ENCODE results near the gene CH25H. TPM values are rescaled to one million over a fixed set of nuclear protein-coding genes. Genes with fewer than 3 reads are reported as not detected.
"Not testable (repeated sequence)": the region's sequence is repeated elsewhere in the genome, so short reads cannot be mapped to it uniquely, and the experiment has no call there.

The CH25H gene
- total RNA-seq, 1 donor from 2014 or later = not detected

DNA sequence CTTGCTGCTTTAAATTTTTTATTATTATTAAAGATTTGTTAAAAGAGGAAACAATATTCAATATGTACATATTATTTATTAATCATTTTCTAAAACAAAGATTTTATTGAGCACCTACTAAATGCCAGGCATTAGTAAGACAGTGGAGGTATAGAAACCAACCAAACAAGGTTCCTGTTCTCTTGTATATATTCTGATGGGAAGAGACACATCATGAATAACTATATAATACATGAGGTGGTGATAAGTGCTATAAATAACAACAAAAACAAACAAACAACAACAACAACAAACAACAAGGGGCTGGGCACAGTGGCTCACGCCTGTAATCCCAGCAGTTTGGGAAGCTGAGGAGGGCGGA, 45.1 kb upstream of the CH25H start:
- Histone ChIP-seq H3K4me3 (no peak overlapping the region), H3F3A (ENCODE audit: low read depth) (peaks cover 3% of the 10 kb centered on the region), H3K36me3 (no peaks in the 10 kb centered on the region), H3K4me1 (no peaks in the 10 kb centered on the region), H3K9me3 (ENCODE audit: low read depth) (no peaks in the 10 kb centered on the region), H3K4me2 (peak overlapping the region; percentile 83), H2AFZ (replicated peaks) (no peak overlapping the region), H3K9ac (no peak overlapping the region), H3K27ac (no peak overlapping the region), H3K27me3 (peaks cover 14% of the 10 kb centered on the region), H3K79me2 (ENCODE audit: low read depth) (no peaks in the 10 kb centered on the region), H4K20me1 (ENCODE audit: low read depth) (no peaks in the 10 kb centered on the region)
- no peak for TF ChIP-seq EZH2 (IDR thresholded peaks at IDR 0.05)
- TF ChIP-seq EZH2phosphoT487 (IDR thresholded peaks at IDR 0.05) = no peak
- H3K4me1 Mint-ChIP-seq = peaks cover 8% of the 10 kb centered on the region
- peaks cover 8% of the 10 kb centered on the region for H3K27me3 Mint-ChIP-seq (ENCODE audit: insufficient read depth, low read depth)
- peaks cover 6% of the 10 kb centered on the region for H3K36me3 Mint-ChIP-seq
- H3K4me3 Mint-ChIP-seq = peak overlapping the region; percentile 87
- no peak for DNase-seq (ENCODE audit: low spot score)
- H3K27ac Mint-ChIP-seq = no peak overlapping the region
- peaks cover 20% of the 10 kb centered on the region for H3K9me3 Mint-ChIP-seq

- Mint-ChIP-seq H3K4me1 (peaks cover 8% of the 10 kb centered on the region), H3K4me3 (peak within 1 kb of the TSS; percentile 87), H3K9me3 (peaks cover 20% of the 10 kb centered on the region), H3K27ac (no peak within 1 kb of the TSS), H3K27me3 (ENCODE audit: insufficient read depth, low read depth) (peaks cover 8% of the 10 kb centered on the region), H3K36me3 (peaks cover 6% of the 10 kb centered on the region)
- Histone ChIP-seq H4K20me1 (ENCODE audit: low read depth) (no peaks in the 10 kb centered on the region), H3K79me2 (ENCODE audit: low read depth) (no peaks in the 10 kb centered on the region), H3K27ac (no peak within 1 kb of the TSS), H3K36me3 (no peaks in the 10 kb centered on the region), H2AFZ (replicated peaks) (peak within 1 kb of the TSS; percentile 89), H3K4me2 (peak within 1 kb of the TSS; percentile 83), H3K9ac (no peak within 1 kb of the TSS), H3K9me3 (ENCODE audit: low read depth) (no peaks in the 10 kb centered on the region), H3F3A (ENCODE audit: low read depth) (peaks cover 3% of the 10 kb centered on the region), H3K4me3 (peak within 1 kb of the TSS; percentile 70), H3K4me1 (no peaks in the 10 kb centered on the region), H3K27me3 (peaks cover 14% of the 10 kb centered on the region)
- DNase-seq (ENCODE audit: low spot score) = peak; percentile 97
- TF ChIP-seq EZH2phosphoT487 (IDR thresholded peaks at IDR 0.05) (no peak), EZH2 (IDR thresholded peaks at IDR 0.05) (no peak)
- TF ChIP-seq, protein P1, sequence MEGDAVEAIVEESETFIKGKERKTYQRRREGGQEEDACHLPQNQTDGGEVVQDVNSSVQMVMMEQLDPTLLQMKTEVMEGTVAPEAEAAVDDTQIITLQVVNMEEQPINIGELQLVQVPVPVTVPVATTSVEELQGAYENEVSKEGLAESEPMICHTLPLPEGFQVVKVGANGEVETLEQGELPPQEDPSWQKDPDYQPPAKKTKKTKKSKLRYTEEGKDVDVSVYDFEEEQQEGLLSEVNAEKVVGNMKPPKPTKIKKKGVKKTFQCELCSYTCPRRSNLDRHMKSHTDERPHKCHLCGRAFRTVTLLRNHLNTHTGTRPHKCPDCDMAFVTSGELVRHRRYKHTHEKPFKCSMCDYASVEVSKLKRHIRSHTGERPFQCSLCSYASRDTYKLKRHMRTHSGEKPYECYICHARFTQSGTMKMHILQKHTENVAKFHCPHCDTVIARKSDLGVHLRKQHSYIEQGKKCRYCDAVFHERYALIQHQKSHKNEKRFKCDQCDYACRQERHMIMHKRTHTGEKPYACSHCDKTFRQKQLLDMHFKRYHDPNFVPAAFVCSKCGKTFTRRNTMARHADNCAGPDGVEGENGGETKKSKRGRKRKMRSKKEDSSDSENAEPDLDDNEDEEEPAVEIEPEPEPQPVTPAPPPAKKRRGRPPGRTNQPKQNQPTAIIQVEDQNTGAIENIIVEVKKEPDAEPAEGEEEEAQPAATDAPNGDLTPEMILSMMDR (IDR thresholded peaks at IDR 0.05) = no peak
These were observed 44.5 kb upstream of the CH25H start, which contains the start of gene LIPA for GRCh38 chr10:89251409-89252224. TSS of gene LIPA (minus strand) at chr10:89251775. CDS start at chr10:89247648, 4,127 bp downstream.

DNA sequence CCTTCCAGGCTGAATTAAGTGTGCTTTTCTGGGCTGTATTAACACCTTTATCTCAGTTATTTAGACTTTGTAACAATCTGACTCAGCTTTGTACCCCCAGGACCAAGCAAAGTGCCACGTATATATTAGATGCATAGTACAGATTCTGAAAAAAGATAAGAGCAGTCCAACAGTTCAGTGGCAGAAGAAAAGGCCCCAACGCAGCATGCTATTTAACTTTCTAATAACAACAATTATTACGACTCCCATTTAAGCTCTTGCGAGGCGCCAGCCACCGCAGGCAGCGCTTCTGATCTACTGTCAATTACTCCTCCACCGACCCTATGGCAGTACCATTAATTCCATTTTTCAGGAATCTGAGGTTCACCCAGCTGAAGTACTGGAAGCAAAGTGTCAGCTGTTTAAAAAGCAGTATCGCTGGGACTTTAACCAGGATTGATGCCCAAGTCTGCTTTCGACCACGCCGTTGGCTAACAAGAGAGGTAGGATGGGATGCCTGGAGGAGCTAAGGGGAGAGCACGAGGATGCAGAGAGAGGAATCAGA, 43.8 kb upstream of the CH25H start:
- Mint-ChIP-seq H3K27ac (no peak overlapping the region), H3K9me3 (peaks cover 20% of the 10 kb centered on the region), H3K4me1 (peaks cover 10% of the 10 kb centered on the region), H3K4me3 (peak overlapping the region; percentile 87), H3K36me3 (peaks cover 6% of the 10 kb centered on the region), H3K27me3 (ENCODE audit: insufficient read depth, low read depth) (peaks cover 8% of the 10 kb centered on the region)
- peaks cover 4% of the 10 kb centered on the region for H3K4me1 ChIP-seq
- peak overlapping the region; percentile 89 for H2AFZ ChIP-seq (replicated peaks)
- peak overlapping the region; percentile 83 for H3K4me2 ChIP-seq
- H3K9ac ChIP-seq = no peak overlapping the region
- H3K27me3 ChIP-seq = peaks cover 14% of the 10 kb centered on the region
- H3K36me3 ChIP-seq = no peaks in the 10 kb centered on the region
- DNase-seq (ENCODE audit: low spot score) = no peak
- no peaks in the 10 kb centered on the region for H3K9me3 ChIP-seq (ENCODE audit: low read depth)
- H4K20me1 ChIP-seq (ENCODE audit: low read depth) = no peaks in the 10 kb centered on the region
- H3F3A ChIP-seq (ENCODE audit: low read depth) = peaks cover 3% of the 10 kb centered on the region
- TF ChIP-seq, protein P1 (IDR thresholded peaks at IDR 0.05) = no peak
- TF ChIP-seq EZH2 (IDR thresholded peaks at IDR 0.05) (no peak), EZH2phosphoT487 (IDR thresholded peaks at IDR 0.05) (no peak)
- H3K4me3 ChIP-seq = peak overlapping the region; percentile 70
- no peaks in the 10 kb centered on the region for H3K79me2 ChIP-seq (ENCODE audit: low read depth)
- H3K27ac ChIP-seq = no peak overlapping the region

GRCh38 chr10:89248990-89249389, 41.9 kb upstream of the CH25H start:
- peaks cover 23% of the 10 kb centered on the region for H3K27me3 ChIP-seq

DNA sequence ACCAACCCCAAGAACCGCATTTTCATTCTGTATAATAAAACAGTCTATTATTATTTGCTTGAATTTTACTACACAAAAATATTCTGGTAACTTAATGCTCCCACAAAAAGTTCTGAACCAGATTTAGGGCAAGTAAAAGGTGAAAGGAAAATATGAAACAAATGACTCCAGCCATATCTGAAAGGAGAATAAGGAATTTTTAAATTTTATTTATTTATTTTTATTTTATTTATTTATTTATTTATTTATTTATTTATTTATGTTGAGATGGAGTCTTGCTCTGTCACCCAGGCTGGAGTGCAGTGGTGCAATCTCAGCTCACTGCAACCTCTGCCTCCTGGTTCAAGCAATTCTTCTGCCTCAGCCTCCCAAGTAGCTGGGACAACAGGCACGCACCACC, 40.5 kb upstream of the CH25H start:
- H3K27me3 Mint-ChIP-seq (ENCODE audit: insufficient read depth, low read depth); H2AFZ ChIP-seq (replicated peaks); H3F3A ChIP-seq (ENCODE audit: low read depth); H3K9me3 Mint-ChIP-seq; H3K9ac ChIP-seq; H3K79me2 ChIP-seq (ENCODE audit: low read depth); H3K4me2 ChIP-seq; H3K27ac ChIP-seq; H3K36me3 ChIP-seq; H3K36me3 Mint-ChIP-seq; H3K4me3 ChIP-seq; H3K4me1 ChIP-seq; H3K4me3 Mint-ChIP-seq; H3K27ac Mint-ChIP-seq; H3K9me3 ChIP-seq (ENCODE audit: low read depth); H4K20me1 ChIP-seq (ENCODE audit: low read depth); DNase-seq (ENCODE audit: low spot score): not testable (repeated sequence)
- H3K4me1 Mint-ChIP-seq = peaks cover 24% of the 10 kb centered on the region
- H3K27me3 ChIP-seq = peaks cover 37% of the 10 kb centered on the region

More at GRCh38 chr10:89248990-89249389, 41.9 kb upstream of the CH25H start:
- no peaks in the 10 kb centered on the region for H3K79me2 ChIP-seq (ENCODE audit: low read depth)
- Mint-ChIP-seq H3K9me3 (peaks cover 13% of the 10 kb centered on the region), H3K36me3 (peaks cover 3% of the 10 kb centered on the region), H3K4me1 (peaks cover 19% of the 10 kb centered on the region), H3K27ac (no peak overlapping the region), H3K27me3 (ENCODE audit: insufficient read depth, low read depth) (peaks cover 8% of the 10 kb centered on the region), H3K4me3 (no peak overlapping the region)
- H3K4me1 ChIP-seq = peaks cover 8% of the 10 kb centered on the region
- H3K4me2 ChIP-seq = no peak overlapping the region
- H3K4me3 ChIP-seq = no peak overlapping the region
- DNase-seq (ENCODE audit: low spot score) = no peak
- peaks cover 3% of the 10 kb centered on the region for H3F3A ChIP-seq (ENCODE audit: low read depth)
- no peak overlapping the region for H3K27ac ChIP-seq
- H2AFZ ChIP-seq (replicated peaks) = no peak overlapping the region
- H3K9me3 ChIP-seq (ENCODE audit: low read depth) = no peaks in the 10 kb centered on the region
- no peaks in the 10 kb centered on the region for H4K20me1 ChIP-seq (ENCODE audit: low read depth)
- H3K36me3 ChIP-seq = no peaks in the 10 kb centered on the region
- no peak overlapping the region for H3K9ac ChIP-seq
- no peak for TF ChIP-seq EZH2phosphoT487 (IDR thresholded peaks at IDR 0.05)
- TF ChIP-seq, protein P1 (IDR thresholded peaks at IDR 0.05) = no peak
- no peak for TF ChIP-seq EZH2 (IDR thresholded peaks at IDR 0.05)

Data from neural progenitor cell (in vitro differentiated cells).